Upper lobe of left lung (tissue), 6 donors: ENCODE data around the gene EMC1. TPM values are rescaled to one million over a fixed set of nuclear protein-coding genes. Genes with fewer than 3 reads are reported as not detected.
A peak's percentile ranks its signal among the peaks of the same experiment; 100 is the strongest.
"Not testable (repeated sequence)": the region's sequence is repeated elsewhere in the genome, so short reads cannot be mapped to it uniquely, and the experiment has no call there.

Experiments
- ATAC-seq, 2 donors: fragments of 200-7000 bp; cut with Tn5 transposase; one replicate each; pipeline ENCODE4 v1.9.1; 2022; ENCODE audit warnings: mild to moderate bottlenecking in 2 of 2, moderate library complexity in 2 of 2; ENCODE audit not compliant: low FRiP score in 2 of 2
- DNase-seq, 2 donors: peaks; one replicate each; pipeline ENCODE4 v3.0.0-alpha.2; 2019 to 2020
- H3K27ac ChIP-seq, 4 donors: fragments of 200-600 bp; sonication (generic); one replicate each; pipeline ENCODE4 v1.5.1; 2016 to 2019
- H3K27me3 ChIP-seq, 4 donors: fragments of 200-600 bp; sonication (generic); one replicate each; pipeline ENCODE4 v1.5.1; 2017 to 2019
- H3K36me3 ChIP-seq, 4 donors: fragments of 200-600 bp; sonication (generic); one replicate each; pipeline ENCODE4 v1.5.1; 2016 to 2019
- H3K4me1 ChIP-seq, 4 donors: fragments of 200-600 bp; sonication (generic); one replicate each; pipeline ENCODE4 v1.5.1; 2018 to 2019
- H3K4me3 ChIP-seq, 4 donors: fragments of 200-600 bp; sonication (generic); one replicate each; pipeline ENCODE4 v1.5.1; 2017 to 2019; ENCODE audit warnings: mild to moderate bottlenecking in 2 of 4, moderate library complexity in 1 of 4
- H3K9me3 ChIP-seq, 4 donors: fragments of 200-600 bp; sonication (generic); one replicate each; pipeline ENCODE4 v1.5.1; 2018 to 2019
- EP300 ChIP-seq, 4 donors: sonication (generic); formaldehyde crosslinking; IDR thresholded peaks; one replicate each; pipeline ENCODE4 v1.5.1; 2017; ENCODE audit warnings: antibody characterized with exemption in 4 of 4, control low read depth in 2 of 4
- POLR2A ChIP-seq, 4 donors: fragments of 450-650 bp; IDR thresholded peaks; one replicate each; pipeline ENCODE4 v1.5.1; 2016 to 2017; ENCODE audit warnings: antibody characterized with exemption in 4 of 4, mild to moderate bottlenecking in 2 of 4
- POLR2AphosphoS5 ChIP-seq, 2 donors: sonication (generic); formaldehyde crosslinking; IDR thresholded peaks; one replicate each; pipeline ENCODE4 v1.5.1; 2017; ENCODE audit warnings: antibody characterized with exemption in 2 of 2
- WGBS, 2 donors: methylation state at CpG; one replicate each; pipeline ENCODE4 v1.1.5; 2017 to 2018; 5-methylcytosine and 5-hydroxymethylcytosine counted together
- total RNA-seq, 6 donors: library from RNA; depleted of rRNA in 4 of 6; stranded (reverse); fragments of >200 nt in 4 of 6; gene quantifications; one replicate each; pipeline versions ENCODE4 v1.1.0 to v1.2.1, GENCODE V29; 2016 to 2021
- TF ChIP-seq, protein P1 (sequence below), 6 experiments: fragments of 450-650 bp in 4 of 6; fragments of 200-600 bp in 2 of 6; sonication (generic) in 2 of 6; IDR thresholded peaks; one replicate each; pipeline ENCODE4 v1.5.1; 2016 to 2019; ENCODE audit warnings: antibody characterized with exemption in 6 of 6
- donor health status: DM: no; HTN: no; CAD: no; lungs with moderate emphysema.
- donor health status: DM: no; HTN: yes; CAD: no; lungs with severe emphysema.

EMC1 gene
- total RNA-seq, 6 donors from 2014 or later, result 31.7 to 65.0 (median 41.9) TPM

- H3K36me3 ChIP-seq, result peaks cover 0 to 4% (median 0%) of the 10 kb centered on the region in 4 donors
- no peak overlapping the region for H3K27ac ChIP-seq
- H3K27me3 ChIP-seq, result no peaks in the 10 kb centered on the region
- H3K9me3 ChIP-seq, result no peaks in the 10 kb centered on the region
- WGBS, 2 donors, result 90 to 93% methylated on average over 8 to 13 of the region's 13 CpGs
- no peak for DNase-seq
- ATAC-seq, result peak in 1 of 2 donors; percentile 15
- peaks cover 4 to 11% (median 6%) of the 10 kb centered on the region in 4 donors for H3K4me1 ChIP-seq
- TF ChIP-seq POLR2A (IDR thresholded peaks at IDR 0.05), result no peak
- TF ChIP-seq EP300 (IDR thresholded peaks at IDR 0.05), result no peak
- no peak for TF ChIP-seq POLR2AphosphoS5 (IDR thresholded peaks at IDR 0.05)
- TF ChIP-seq, protein P1, sequence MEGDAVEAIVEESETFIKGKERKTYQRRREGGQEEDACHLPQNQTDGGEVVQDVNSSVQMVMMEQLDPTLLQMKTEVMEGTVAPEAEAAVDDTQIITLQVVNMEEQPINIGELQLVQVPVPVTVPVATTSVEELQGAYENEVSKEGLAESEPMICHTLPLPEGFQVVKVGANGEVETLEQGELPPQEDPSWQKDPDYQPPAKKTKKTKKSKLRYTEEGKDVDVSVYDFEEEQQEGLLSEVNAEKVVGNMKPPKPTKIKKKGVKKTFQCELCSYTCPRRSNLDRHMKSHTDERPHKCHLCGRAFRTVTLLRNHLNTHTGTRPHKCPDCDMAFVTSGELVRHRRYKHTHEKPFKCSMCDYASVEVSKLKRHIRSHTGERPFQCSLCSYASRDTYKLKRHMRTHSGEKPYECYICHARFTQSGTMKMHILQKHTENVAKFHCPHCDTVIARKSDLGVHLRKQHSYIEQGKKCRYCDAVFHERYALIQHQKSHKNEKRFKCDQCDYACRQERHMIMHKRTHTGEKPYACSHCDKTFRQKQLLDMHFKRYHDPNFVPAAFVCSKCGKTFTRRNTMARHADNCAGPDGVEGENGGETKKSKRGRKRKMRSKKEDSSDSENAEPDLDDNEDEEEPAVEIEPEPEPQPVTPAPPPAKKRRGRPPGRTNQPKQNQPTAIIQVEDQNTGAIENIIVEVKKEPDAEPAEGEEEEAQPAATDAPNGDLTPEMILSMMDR (IDR thresholded peaks at IDR 0.05), result no peak
- H3K4me3 ChIP-seq, result no peak overlapping the region
Observed at GRCh38 chr1:19287436-19288185, 36.3 kb upstream of the EMC1 start.

- not testable (repeated sequence) for H3K36me3 ChIP-seq, DNase-seq, H3K4me3 ChIP-seq, H3K9me3 ChIP-seq, H3K27me3 ChIP-seq, H3K27ac ChIP-seq
- H3K4me1 ChIP-seq, result peaks cover 4 to 11% (median 6%) of the 10 kb centered on the region in 4 donors
- 90% methylated on average over 3 of the region's 3 CpGs; no CpG with 5 or more reads in 1 of the 2 donors for WGBS, 2 donors
- peak in 1 of 2 donors; percentile 12 for ATAC-seq
Observed at GRCh38 chr1:19285807-19286206, 34.5 kb upstream of the EMC1 start.

- H3K27me3 ChIP-seq, DNase-seq, H3K4me3 ChIP-seq, H3K9me3 ChIP-seq, H3K36me3 ChIP-seq, H3K27ac ChIP-seq: not testable (repeated sequence)
- 97 to 100% methylated on average over 2 to 3 of the region's 3 CpGs for WGBS, 2 donors
- peaks cover 4 to 11% (median 6%) of the 10 kb centered on the region in 4 donors for H3K4me1 ChIP-seq
- peak in 1 of 2 donors; percentile 28 for ATAC-seq
Observed at GRCh38 chr1:19285366-19285765, 34.0 kb upstream of the EMC1 start.

DNA sequence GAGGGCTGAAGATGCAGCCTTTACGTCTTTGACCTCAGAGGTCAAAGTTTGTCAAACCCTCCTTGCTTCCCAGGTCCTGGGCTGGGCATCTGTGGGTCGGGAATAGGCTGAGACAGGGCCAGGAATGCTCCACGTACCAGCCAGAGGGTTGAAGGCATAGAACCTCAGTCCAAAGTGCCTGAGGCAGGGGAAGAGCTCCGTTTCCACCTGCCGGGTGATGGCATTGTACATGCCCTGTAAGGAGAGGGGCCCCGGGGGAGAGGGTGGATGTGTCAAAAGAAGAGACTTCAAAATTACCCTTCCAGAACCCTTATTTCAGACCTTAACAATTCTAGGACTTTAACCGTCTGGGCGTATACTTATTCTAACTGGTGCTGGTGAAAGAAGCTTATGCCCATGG is 33.6 kb upstream of the EMC1 start:
- Histone ChIP-seq H3K9me3 (no peaks in the 10 kb centered on the region), H3K27ac (no peak overlapping the region), H3K27me3 (no peaks in the 10 kb centered on the region), H3K4me1 (peaks cover 4 to 11% (median 6%) of the 10 kb centered on the region in 4 donors), H3K36me3 (peaks cover 0 to 4% (median 0%) of the 10 kb centered on the region in 4 donors), H3K4me3 (no peak overlapping the region)
- DNase-seq, result no peak
- ATAC-seq, result no peak
- 93 to 95% methylated on average over 8 of the region's 8 CpGs for WGBS, 2 donors
- no peak for TF ChIP-seq POLR2A (IDR thresholded peaks at IDR 0.05)
- no peak for TF ChIP-seq EP300 (IDR thresholded peaks at IDR 0.05)
- TF ChIP-seq, protein P1 (IDR thresholded peaks at IDR 0.05), result no peak
- TF ChIP-seq POLR2AphosphoS5 (IDR thresholded peaks at IDR 0.05), result no peak

GRCh38 chr1:19283891-19284290 is 32.6 kb upstream of the EMC1 start:
- Histone ChIP-seq H3K27me3 (no peaks in the 10 kb centered on the region), H3K9me3 (no peaks in the 10 kb centered on the region), H3K4me3 (no peak overlapping the region), H3K4me1 (peaks cover 2 to 7% (median 2%) of the 10 kb centered on the region in 4 donors), H3K36me3 (peaks cover 0 to 4% (median 0%) of the 10 kb centered on the region in 4 donors), H3K27ac (no peak overlapping the region)
- 95 to 96% methylated on average over 8 to 9 of the region's 9 CpGs for WGBS, 2 donors
- TF ChIP-seq EP300 (IDR thresholded peaks at IDR 0.05), result no peak
- no peak for TF ChIP-seq POLR2AphosphoS5 (IDR thresholded peaks at IDR 0.05)
- TF ChIP-seq POLR2A (IDR thresholded peaks at IDR 0.05), result no peak
- TF ChIP-seq, protein P1 (IDR thresholded peaks at IDR 0.05), result no peak
- ATAC-seq, result no peak
- no peak for DNase-seq

DNA sequence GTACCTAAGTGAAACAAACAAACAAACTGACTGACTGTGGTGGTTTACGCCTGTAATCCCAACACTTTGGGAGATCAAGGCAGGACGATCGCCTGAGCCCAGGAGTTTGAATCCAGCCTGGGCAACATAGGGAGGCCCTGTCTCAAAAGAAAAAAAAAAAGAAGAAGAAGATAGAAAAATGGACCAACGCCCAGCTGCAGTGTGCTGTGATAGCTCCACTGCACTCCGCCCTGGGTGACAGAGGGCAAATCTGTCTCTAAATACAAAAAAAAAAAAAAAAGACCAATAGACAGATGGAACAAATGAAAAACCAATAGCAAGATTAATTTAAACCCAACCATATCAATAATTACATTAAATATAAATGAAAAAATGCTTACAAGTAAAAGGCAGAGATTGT is 23.3 kb upstream of the EMC1 start:
- TF ChIP-seq EP300 (IDR thresholded peaks at IDR 0.05) (no peak), POLR2AphosphoS5 (IDR thresholded peaks at IDR 0.05) (no peak), POLR2A (IDR thresholded peaks at IDR 0.05) (no peak)
- TF ChIP-seq, protein P1 (IDR thresholded peaks at IDR 0.05), result no peak
- Histone ChIP-seq H3K36me3 (no peaks in the 10 kb centered on the region), H3K27ac (no peak overlapping the region), H3K4me3 (no peak overlapping the region), H3K9me3 (peaks cover 0 to 3% (median 0%) of the 10 kb centered on the region in 4 donors), H3K27me3 (no peaks in the 10 kb centered on the region), H3K4me1 (peaks cover 0 to 6% (median 2%) of the 10 kb centered on the region in 4 donors)
- DNase-seq (no peak), ATAC-seq (no peak)
- WGBS, 2 donors, result 95 to 97% methylated on average over 5 of the region's 5 CpGs

- not testable (repeated sequence) for H3K36me3 ChIP-seq, H3K4me1 ChIP-seq, H3K9me3 ChIP-seq, H3K27ac ChIP-seq, H3K27me3 ChIP-seq
- 17 to 32% methylated on average over 9 to 11 of the region's 66 CpGs for WGBS, 2 donors
- DNase-seq (peak in 1 of 2 donors; percentile 79), ATAC-seq (peak; percentile 9 to 51)
- peak overlapping the region in 2 of 4 donors; percentile 16 to 20 for H3K4me3 ChIP-seq
Observed at GRCh38 chr1:19273844-19274531, 22.7 kb upstream of the EMC1 start.
